GM12864 (cell line): Measurements from ENCODE around the gene THSD4.

ENCODE experiments used
- DNase-seq: peaks from one replicate; pipeline ENCODE4 v3.0.0-alpha.2; 2011; ENCODE audit warnings: low read depth
- H3K4me3 ChIP-seq: 2 replicates; pipeline ENCODE4 v1.5.1; 2011; ENCODE audit warnings: mild to moderate bottlenecking, low read depth, low read length, control low read depth
- CTCF ChIP-seq: IDR thresholded peaks from 2 replicates; pipeline ENCODE4 v1.5.1; 2011; ENCODE audit warnings: low read depth, mild to moderate bottlenecking, moderate library complexity, low read length, control low read depth, inconsistent platforms; ENCODE audit errors: missing control alignments

Gene THSD4

GRCh38 chr15:71735385-71735757 lies 620.1 kb downstream of the THSD4 start:
- DNase-seq = no peak
- no peak for TF ChIP-seq CTCF
- H3K4me3 ChIP-seq = no peak overlapping the region

- H3K4me3 ChIP-seq = no peak overlapping the region
- DNase-seq = no peak
- no peak for TF ChIP-seq CTCF
These were observed 621.1 kb downstream of the THSD4 start for GRCh38 chr15:71736286-71736947.

GRCh38 chr15:71737761-71738160 lies 622.5 kb downstream of the THSD4 start:
- no peak for DNase-seq
- no peak for TF ChIP-seq CTCF
- no peak overlapping the region for H3K4me3 ChIP-seq

- no peak for DNase-seq
- no peak for TF ChIP-seq CTCF
- H3K4me3 ChIP-seq = no peak overlapping the region
These were observed 624.1 kb downstream of the THSD4 start for GRCh38 chr15:71739355-71739754.

GRCh38 chr15:71742964-71743363 lies 627.7 kb downstream of the THSD4 start:
- TF ChIP-seq CTCF = no peak
- DNase-seq = no peak
- no peak overlapping the region for H3K4me3 ChIP-seq

GRCh38 chr15:71743861-71744382 lies 628.7 kb downstream of the THSD4 start:
- peak; percentile 61 for TF ChIP-seq CTCF
- no peak overlapping the region for H3K4me3 ChIP-seq
- no peak for DNase-seq

GRCh38 chr15:71746719-71747118 lies 631.4 kb downstream of the THSD4 start:
- no peak overlapping the region for H3K4me3 ChIP-seq
- no peak for DNase-seq
- no peak for TF ChIP-seq CTCF
